Activated naive CD4-positive, alpha-beta T cell treated with anti-CD3 and anti-CD28 coated beads, Interleukin-2, amount 50 U/mL, for 72 hours (primary cell): Measurements from ENCODE around the gene OR5K4. TPM values are rescaled to one million over a fixed set of nuclear protein-coding genes. Genes with fewer than 3 reads are reported as not detected.

Source experiments
- total RNA-seq, 2 donors: library from RNA; stranded (reverse); gene quantifications; one replicate each; pipeline ENCODE4 v1.2.3, GENCODE V29; 2022

OR5K4 gene
- total RNA-seq, 2 donors from 2014 or later = not detected

Other genes starting within 250 kb of the OR5K4 start
- not detected for gene OR5H1, start 223.1 kb upstream of the OR5K4 start, total RNA-seq
- under 1 TPM in 1 of 2 donors, not detected in 1; 0.02 TPM for gene OR5H14, start 206.4 kb upstream of the OR5K4 start, total RNA-seq
- not detected for gene OR5H15, start 187.2 kb upstream of the OR5K4 start, total RNA-seq
- gene OR5H6, start 89.6 kb upstream of the OR5K4 start, total RNA-seq = not detected
- gene OR5H2, start 71.3 kb upstream of the OR5K4 start, total RNA-seq = not detected
- gene OR5K3, start 36.8 kb downstream of the OR5K4 start, total RNA-seq = not detected
- not detected for gene OR5K1, start 109.3 kb downstream of the OR5K4 start, total RNA-seq
- not detected for gene OR5K2, start 143.8 kb downstream of the OR5K4 start, total RNA-seq
- gene CLDND1, start 169.0 kb downstream of the OR5K4 start, total RNA-seq = 100 to 1,000 TPM; 161 to 559 TPM
- 1 to 10 TPM in 1 of 2 donors, under 1 TPM in 1; 0.91 to 1.5 TPM for gene GPR15, start 178.1 kb downstream of the OR5K4 start, total RNA-seq
- 10 to 100 TPM; 39.4 to 47.0 TPM for gene CPOX, start 239.8 kb downstream of the OR5K4 start, total RNA-seq